Stomach (tissue), 9 donors: ENCODE data around the gene DNER. TPM values are rescaled to one million over a fixed set of nuclear protein-coding genes. Genes with fewer than 3 reads are reported as not detected.
A peak's percentile ranks its signal among the peaks of the same experiment; 100 is the strongest.

ENCODE experiments used
- DNase-seq, 2 donors: peaks; one replicate each; pipeline versions ENCODE4 v3.0.0 to v3.0.0-alpha.2; 2013 to 2019
- H3K27ac ChIP-seq, 5 donors: fragments of 200-600 bp in 4 of 5; sonication (generic) in 4 of 5; one replicate each; pipeline ENCODE4 v1.5.1; 2013 to 2019; ENCODE audit warnings: mild to moderate bottlenecking in 1 of 5, moderate library complexity in 1 of 5
- H3K27me3 ChIP-seq, 3 donors: fragments of 200-600 bp; sonication (generic); one replicate each; pipeline ENCODE4 v1.5.1; 2017 to 2019; ENCODE audit warnings: mixed run types in 1 of 3
- H3K36me3 ChIP-seq, 4 donors: fragments of 200-600 bp; sonication (generic); 1 replicate in 3 of 4; 2 replicates in 1 of 4; pipeline ENCODE4 v1.5.1; 2016 to 2019
- H3K4me1 ChIP-seq, 4 donors: fragments of 200-600 bp; sonication (generic); one replicate each; pipeline ENCODE4 v1.5.1; 2016 to 2019
- H3K4me3 ChIP-seq, 4 donors: fragments of 200-600 bp; sonication (generic) in 3 of 4; one replicate each; pipeline ENCODE4 v1.5.1; 2016 to 2019; ENCODE audit warnings: mild to moderate bottlenecking in 1 of 4
- H3K9me3 ChIP-seq, 4 donors: fragments of 200-600 bp; sonication (generic); one replicate each; pipeline ENCODE4 v1.5.1; 2016 to 2019
- EP300 ChIP-seq: sonication (generic); formaldehyde crosslinking; IDR thresholded peaks from one replicate; pipeline ENCODE4 v1.6.1; 2017; ENCODE audit warnings: antibody characterized with exemption
- POLR2A ChIP-seq, 4 donors: fragments of 450-650 bp; IDR thresholded peaks; one replicate each; pipeline ENCODE4 v1.6.1; 2016; ENCODE audit warnings: antibody characterized with exemption in 4 of 4, control low read depth in 2 of 4, mild to moderate bottlenecking in 1 of 4, moderate library complexity in 1 of 4
- POLR2AphosphoS5 ChIP-seq, 3 donors: sonication (generic); formaldehyde crosslinking; IDR thresholded peaks; one replicate each; pipeline ENCODE4 v1.6.1; 2016; ENCODE audit warnings: antibody characterized with exemption in 3 of 3
- WGBS, 5 donors: extraction: QIAGEN DNeasy Blood & Tissue Kit in 3 of 5; methylation state at CpG; one replicate each; pipeline versions ENCODE4 v1.1.5 to v1.1.7; 2013 to 2018; 5-methylcytosine and 5-hydroxymethylcytosine counted together
- intact Hi-C: fragments of 100-400 bp; cut with DNase I; formaldehyde crosslinking; loops from one replicate; pipeline ENCODE4 v1.15.1; 2023; ENCODE audit warnings: low total_unique reads
- polyA plus RNA-seq, 3 donors: library from polyadenylated mRNA; stranded (reverse); fragments of 200-250 nt; gene quantifications; one replicate each; pipeline ENCODE4 v1.2.3, GENCODE V29; 2013
- total RNA-seq, 5 donors: library from RNA; depleted of rRNA; stranded (reverse); fragments of >200 nt; gene quantifications; one replicate each; pipeline versions ENCODE4 v1.1.0 to v1.2.3, GENCODE V29; 2014 to 2016
- TF ChIP-seq, protein P1 (sequence below), 7 experiments: fragments of 450-650 bp in 4 of 7; fragments of 200-600 bp in 3 of 7; sonication (generic) in 3 of 7; IDR thresholded peaks; one replicate each; pipeline ENCODE4 v1.5.1; 2016 to 2019; ENCODE audit warnings: antibody characterized with exemption in 7 of 7, control low read depth in 2 of 7, mild to moderate bottlenecking in 1 of 7
- donor health status: healthy with polysubstance abuse.
- donor health status: Bipolar disorder and iron deficiency.
- donor health status: healthy.

DNER gene
- total and polyA plus RNA-seq, 8 donors = 1.6 to 10.6 (median 4.9) TPM

- DNase-seq = no peak
- Histone ChIP-seq H3K4me1 (peaks cover 0 to 5% (median 0%) of the 10 kb centered on the region in 4 donors), H3K36me3 (no peaks in the 10 kb centered on the region), H3K4me3 (no peak overlapping the region), H3K27ac (peak overlapping the region in 2 of 5 donors; percentile 22 to 54), H3K9me3 (no peaks in the 10 kb centered on the region), H3K27me3 (no peaks in the 10 kb centered on the region)
- TF ChIP-seq POLR2A (IDR thresholded peaks at IDR 0.05) (no peak), EP300 (no peak), POLR2AphosphoS5 (IDR thresholded peaks at IDR 0.05) (no peak)
- TF ChIP-seq, protein P1, sequence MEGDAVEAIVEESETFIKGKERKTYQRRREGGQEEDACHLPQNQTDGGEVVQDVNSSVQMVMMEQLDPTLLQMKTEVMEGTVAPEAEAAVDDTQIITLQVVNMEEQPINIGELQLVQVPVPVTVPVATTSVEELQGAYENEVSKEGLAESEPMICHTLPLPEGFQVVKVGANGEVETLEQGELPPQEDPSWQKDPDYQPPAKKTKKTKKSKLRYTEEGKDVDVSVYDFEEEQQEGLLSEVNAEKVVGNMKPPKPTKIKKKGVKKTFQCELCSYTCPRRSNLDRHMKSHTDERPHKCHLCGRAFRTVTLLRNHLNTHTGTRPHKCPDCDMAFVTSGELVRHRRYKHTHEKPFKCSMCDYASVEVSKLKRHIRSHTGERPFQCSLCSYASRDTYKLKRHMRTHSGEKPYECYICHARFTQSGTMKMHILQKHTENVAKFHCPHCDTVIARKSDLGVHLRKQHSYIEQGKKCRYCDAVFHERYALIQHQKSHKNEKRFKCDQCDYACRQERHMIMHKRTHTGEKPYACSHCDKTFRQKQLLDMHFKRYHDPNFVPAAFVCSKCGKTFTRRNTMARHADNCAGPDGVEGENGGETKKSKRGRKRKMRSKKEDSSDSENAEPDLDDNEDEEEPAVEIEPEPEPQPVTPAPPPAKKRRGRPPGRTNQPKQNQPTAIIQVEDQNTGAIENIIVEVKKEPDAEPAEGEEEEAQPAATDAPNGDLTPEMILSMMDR (IDR thresholded peaks at IDR 0.05) = no peak
- intact Hi-C loops = no loop called here
- 39 to 66% (median 54%) methylated on average over 5 of the region's 5 CpGs for WGBS, 5 donors
These were observed 284.8 kb downstream of the DNER start for GRCh38 chr2:229429589-229429988.

- DNase-seq = no peak
- Histone ChIP-seq H3K4me3 (no peak overlapping the region), H3K36me3 (no peaks in the 10 kb centered on the region), H3K27ac (no peak overlapping the region), H3K9me3 (no peaks in the 10 kb centered on the region), H3K4me1 (peaks cover 0 to 5% (median 0%) of the 10 kb centered on the region in 4 donors), H3K27me3 (no peaks in the 10 kb centered on the region)
- TF ChIP-seq POLR2A (IDR thresholded peaks at IDR 0.05) = no peak
- TF ChIP-seq, protein P1 (IDR thresholded peaks at IDR 0.05) = no peak
- no peak for TF ChIP-seq EP300
- no peak for TF ChIP-seq POLR2AphosphoS5 (IDR thresholded peaks at IDR 0.05)
- intact Hi-C loops = no loop called here
- 66 to 79% (median 73%) methylated on average over 6 of the region's 6 CpGs for WGBS, 5 donors
These were observed 287.9 kb downstream of the DNER start for GRCh38 chr2:229426464-229426863.

- intact Hi-C loops = no loop called here
- H3K36me3 ChIP-seq = no peaks in the 10 kb centered on the region
- H3K27me3 ChIP-seq = no peaks in the 10 kb centered on the region
- no peak overlapping the region for H3K27ac ChIP-seq
- no peaks in the 10 kb centered on the region for H3K4me1 ChIP-seq
- TF ChIP-seq POLR2AphosphoS5 (IDR thresholded peaks at IDR 0.05) (no peak), EP300 (no peak), POLR2A (IDR thresholded peaks at IDR 0.05) (no peak)
- TF ChIP-seq, protein P1 (IDR thresholded peaks at IDR 0.05) = no peak
- 68 to 75% (median 70%) methylated on average over 9 of the region's 9 CpGs for WGBS, 5 donors
- no peak for DNase-seq
- H3K4me3 ChIP-seq = no peak overlapping the region
- H3K9me3 ChIP-seq = no peaks in the 10 kb centered on the region
These were observed 288.8 kb downstream of the DNER start for GRCh38 chr2:229425598-229425997.

DNA sequence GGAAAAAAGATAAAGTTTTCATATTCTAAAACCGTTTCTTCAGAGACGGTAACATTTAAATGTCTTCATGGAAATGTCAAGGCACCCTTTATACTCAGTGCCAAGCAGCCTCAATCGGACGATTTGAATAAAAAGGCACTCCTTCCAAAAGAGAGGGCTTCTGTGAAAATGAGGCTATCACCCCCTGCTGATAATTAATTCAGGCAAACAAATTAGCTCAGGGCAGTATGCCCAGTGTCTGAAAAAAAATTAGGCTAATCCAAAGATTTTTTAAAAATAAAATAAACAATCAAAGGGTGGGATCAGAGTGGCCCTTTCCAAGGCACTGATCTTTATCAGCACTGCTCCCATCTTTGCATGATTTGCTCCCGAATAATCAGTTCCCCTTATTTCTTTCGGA, 292.3 kb downstream of the DNER start:
- H3K36me3 ChIP-seq = no peaks in the 10 kb centered on the region
- H3K9me3 ChIP-seq = no peaks in the 10 kb centered on the region
- H3K27me3 ChIP-seq = no peaks in the 10 kb centered on the region
- 65 to 74% (median 74%) methylated on average over 6 of the region's 6 CpGs for WGBS, 5 donors
- intact Hi-C loops = no loop called here
- DNase-seq = no peak
- TF ChIP-seq EP300 = no peak
- H3K27ac ChIP-seq = no peak overlapping the region
- H3K4me1 ChIP-seq = peaks cover 0 to 16% (median 8%) of the 10 kb centered on the region in 4 donors
- no peak overlapping the region for H3K4me3 ChIP-seq

DNA sequence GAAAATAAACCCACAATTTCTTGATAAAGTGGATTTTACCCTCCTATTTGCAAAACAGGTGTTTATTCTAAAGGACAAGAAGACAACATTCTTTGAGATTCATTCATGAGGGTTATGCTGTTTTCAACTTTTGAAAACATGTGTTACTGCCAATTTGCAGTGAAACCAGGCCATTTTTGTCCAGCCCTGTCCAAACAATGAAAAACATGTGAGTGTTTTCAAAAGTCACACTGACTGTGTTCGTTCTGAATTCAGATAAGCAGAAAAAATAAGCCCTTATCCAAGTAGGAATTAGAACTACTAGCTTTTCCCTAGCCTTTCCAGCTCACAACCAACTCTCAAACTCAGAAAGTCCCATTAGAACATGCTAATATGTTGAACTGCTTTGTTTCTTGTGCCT, 295.2 kb downstream of the DNER start:
- Histone ChIP-seq H3K27ac (peak overlapping the region in 4 of 5 donors; percentile 8 to 75 (median 40)), H3K4me1 (peaks cover 0 to 16% (median 14%) of the 10 kb centered on the region in 4 donors), H3K36me3 (no peaks in the 10 kb centered on the region), H3K9me3 (peaks cover 0 to 8% (median 0%) of the 10 kb centered on the region in 4 donors), H3K27me3 (no peaks in the 10 kb centered on the region), H3K4me3 (no peak overlapping the region)
- WGBS, 5 donors = 6 to 23% (median 18%) methylated on average over 1 of the region's 1 CpG
- TF ChIP-seq, protein P1 (IDR thresholded peaks at IDR 0.05) = no peak
- TF ChIP-seq POLR2A (IDR thresholded peaks at IDR 0.05) (no peak), EP300 (no peak), POLR2AphosphoS5 (IDR thresholded peaks at IDR 0.05) (no peak)
- peak in 1 of 2 donors; percentile 41 for DNase-seq
- intact Hi-C loops = no loop called here
